ENCODE results near the gene BDKRB2.
A peak's percentile ranks its signal among the peaks of the same experiment; 100 is the strongest.

The BDKRB2 gene

GRCh38 chr14:96250485-96250884 lies 45.8 kb downstream of the BDKRB2 start:
- no peaks in the 10 kb centered on the region for H3K36me3 ChIP-seq (ENCODE audit: control insufficient read depth in 1 of 2, insufficient read depth in 2 of 2, low read length in 2 of 2)
- no peaks in the 10 kb centered on the region for H3K9me3 ChIP-seq (ENCODE audit: control insufficient read depth in 1 of 2, low read length in 2 of 2)
- no peak overlapping the region for H3K27ac ChIP-seq (ENCODE audit: low read depth, low read length)
- H3K27me3 ChIP-seq (ENCODE audit: control insufficient read depth in 1 of 2, insufficient read depth in 2 of 2, low read length in 2 of 2): no peaks in the 10 kb centered on the region
- H3K9ac ChIP-seq (ENCODE audit: low read depth in 1 of 2, low read length in 2 of 2): no peak overlapping the region
- no peak overlapping the region for H3K4me3 ChIP-seq (ENCODE audit: low read depth in 1 of 2, low read length in 2 of 2)
- peaks cover 0 to 7% of the 10 kb centered on the region in 2 donors for H3K4me1 ChIP-seq (ENCODE audit: control insufficient read depth in 1 of 2, insufficient read depth in 2 of 2, low read length in 2 of 2)

- Histone ChIP-seq H3K4me1 (ENCODE audit: control insufficient read depth in 1 of 2, insufficient read depth in 2 of 2, low read length in 2 of 2) (peaks cover 0 to 7% of the 10 kb centered on the region in 2 donors), H3K27ac (ENCODE audit: low read depth, low read length) (no peak overlapping the region)
Observed at GRCh38 chr14:96251656-96252155, 47.1 kb downstream of the BDKRB2 start.

DNA sequence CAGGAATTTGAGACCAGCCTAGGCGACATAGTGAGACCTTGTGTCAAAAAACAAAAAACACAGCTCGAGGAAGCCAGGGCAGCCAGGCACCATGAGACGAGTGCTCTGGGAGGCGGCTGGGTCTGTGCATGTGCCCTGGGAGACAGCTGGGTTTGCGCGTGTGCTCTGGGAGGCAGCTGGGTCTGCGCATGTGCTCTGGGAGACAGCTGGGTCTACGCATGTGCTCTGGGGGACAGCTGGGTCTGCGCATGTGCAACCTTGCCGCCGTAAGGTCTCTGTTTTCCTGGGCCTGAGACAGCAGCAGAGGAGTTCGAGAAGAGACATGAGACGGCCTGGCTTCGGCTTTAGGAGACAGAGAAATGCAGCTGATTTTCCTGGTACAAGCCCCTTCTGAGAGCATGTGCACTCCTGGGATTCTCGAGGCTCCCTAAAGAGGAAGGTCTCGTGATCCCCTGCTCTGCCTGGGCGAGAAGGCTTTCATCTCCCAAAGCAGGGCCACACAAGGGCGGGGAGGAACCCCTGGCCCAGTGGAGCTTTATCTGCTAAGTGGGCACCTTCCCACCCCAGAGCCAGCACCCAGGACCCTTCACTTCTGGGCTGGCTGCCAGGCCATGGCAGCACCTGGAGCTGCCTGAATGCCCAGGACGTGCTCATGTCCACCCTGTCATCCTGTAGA lies 47.8 kb downstream of the BDKRB2 start:
- H3K27me3 ChIP-seq (ENCODE audit: control insufficient read depth in 1 of 2, insufficient read depth in 2 of 2, low read length in 2 of 2): no peaks in the 10 kb centered on the region
- H3K36me3 ChIP-seq (ENCODE audit: control insufficient read depth in 1 of 2, insufficient read depth in 2 of 2, low read length in 2 of 2): no peaks in the 10 kb centered on the region
- no peak overlapping the region for H3K4me3 ChIP-seq (ENCODE audit: low read depth in 1 of 2, low read length in 2 of 2)
- peaks cover 0 to 7% of the 10 kb centered on the region in 2 donors for H3K4me1 ChIP-seq (ENCODE audit: control insufficient read depth in 1 of 2, insufficient read depth in 2 of 2, low read length in 2 of 2)
- H3K9ac ChIP-seq (ENCODE audit: low read depth in 1 of 2, low read length in 2 of 2): no peak overlapping the region
- no peak overlapping the region for H3K27ac ChIP-seq (ENCODE audit: low read depth, low read length)
- H3K9me3 ChIP-seq (ENCODE audit: control insufficient read depth in 1 of 2, low read length in 2 of 2): no peaks in the 10 kb centered on the region

More at GRCh38 chr14:96251656-96252155, 47.1 kb downstream of the BDKRB2 start:
- Histone ChIP-seq H3K9ac (ENCODE audit: low read depth in 1 of 2, low read length in 2 of 2) (no peak overlapping the region), H3K9me3 (ENCODE audit: control insufficient read depth in 1 of 2, low read length in 2 of 2) (no peaks in the 10 kb centered on the region), H3K27me3 (ENCODE audit: control insufficient read depth in 1 of 2, insufficient read depth in 2 of 2, low read length in 2 of 2) (no peaks in the 10 kb centered on the region), H3K4me3 (ENCODE audit: low read depth in 1 of 2, low read length in 2 of 2) (no peak overlapping the region), H3K36me3 (ENCODE audit: control insufficient read depth in 1 of 2, insufficient read depth in 2 of 2, low read length in 2 of 2) (no peaks in the 10 kb centered on the region)

DNA sequence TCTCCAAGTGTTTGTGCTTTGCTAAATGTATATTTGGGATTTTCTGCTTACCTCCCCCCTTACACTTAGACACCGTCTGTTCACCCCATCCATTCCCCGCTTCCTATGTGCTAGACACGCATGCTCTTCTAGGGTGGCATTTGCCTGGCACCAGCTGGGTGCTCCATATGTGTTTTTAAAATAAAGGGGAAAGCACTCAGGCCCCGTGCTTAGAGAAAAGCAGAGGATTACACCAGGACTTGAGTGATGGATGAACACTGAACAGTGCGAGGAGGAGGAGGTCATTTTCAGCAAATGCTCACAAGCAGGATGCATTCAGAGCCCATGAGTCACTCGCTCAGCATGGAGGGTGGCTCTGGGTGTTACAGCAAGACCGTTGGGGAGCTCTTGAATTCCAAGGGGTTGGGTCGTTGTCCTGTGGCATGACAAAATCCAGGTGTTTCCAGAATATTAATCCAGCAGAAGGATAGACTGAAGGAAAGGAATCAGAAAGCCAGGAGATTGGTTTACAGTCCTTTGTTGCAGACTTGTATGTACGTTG lies 48.4 kb downstream of the BDKRB2 start:
- Histone ChIP-seq H3K9me3 (ENCODE audit: control insufficient read depth in 1 of 2, low read length in 2 of 2) (no peaks in the 10 kb centered on the region), H3K4me3 (ENCODE audit: low read depth in 1 of 2, low read length in 2 of 2) (no peak overlapping the region), H3K36me3 (ENCODE audit: control insufficient read depth in 1 of 2, insufficient read depth in 2 of 2, low read length in 2 of 2) (no peaks in the 10 kb centered on the region), H3K9ac (ENCODE audit: low read depth in 1 of 2, low read length in 2 of 2) (no peak overlapping the region), H3K4me1 (ENCODE audit: control insufficient read depth in 1 of 2, insufficient read depth in 2 of 2, low read length in 2 of 2) (peaks cover 0 to 7% of the 10 kb centered on the region in 2 donors), H3K27me3 (ENCODE audit: control insufficient read depth in 1 of 2, insufficient read depth in 2 of 2, low read length in 2 of 2) (no peaks in the 10 kb centered on the region), H3K27ac (ENCODE audit: low read depth, low read length) (no peak overlapping the region)

- Histone ChIP-seq H3K4me1 (ENCODE audit: control insufficient read depth in 1 of 2, insufficient read depth in 2 of 2, low read length in 2 of 2) (peaks cover 0 to 7% of the 10 kb centered on the region in 2 donors), H3K9me3 (ENCODE audit: control insufficient read depth in 1 of 2, low read length in 2 of 2) (no peaks in the 10 kb centered on the region)
Observed at GRCh38 chr14:96254687-96255086, 50.0 kb downstream of the BDKRB2 start.

DNA sequence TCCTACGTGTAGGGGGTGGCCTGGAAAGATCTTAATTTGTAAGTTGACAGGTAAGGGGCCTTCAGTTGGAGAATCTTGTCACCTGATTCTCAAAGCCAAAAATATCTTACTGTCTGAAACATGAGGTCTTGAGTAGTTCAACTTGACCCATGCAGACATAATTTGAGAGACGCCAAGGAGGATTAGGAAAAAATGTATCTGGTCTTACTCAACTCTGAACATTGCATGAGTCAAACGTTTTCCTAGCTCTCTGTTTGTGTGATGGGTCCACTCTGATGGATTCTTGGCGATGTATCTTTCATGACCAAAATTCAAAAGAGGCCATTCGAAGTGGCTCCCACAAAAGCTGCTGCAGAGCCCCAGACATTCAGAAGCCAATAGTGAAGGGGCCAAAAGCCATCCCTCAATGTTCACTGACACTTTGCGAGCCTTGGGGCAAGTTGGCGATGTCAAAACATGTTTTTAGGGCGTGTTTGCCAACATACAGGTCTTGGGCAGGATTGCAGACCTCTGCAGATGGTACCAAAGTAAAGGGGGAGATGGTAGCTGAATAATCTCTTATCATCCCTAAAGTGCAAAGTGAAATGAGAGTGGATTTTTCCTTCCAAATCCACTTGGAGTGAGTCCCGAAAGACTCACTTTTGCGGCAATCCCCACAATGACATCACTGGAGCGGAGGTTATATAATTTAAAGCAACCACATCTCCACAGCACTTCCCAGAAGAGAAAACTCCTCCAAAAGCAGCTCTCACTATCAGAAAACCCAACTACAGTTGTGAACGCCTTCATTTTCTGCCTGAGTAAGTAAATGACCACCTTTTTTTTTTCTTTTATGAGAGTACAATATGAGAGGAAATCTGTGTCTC lies 51.1 kb downstream of the BDKRB2 start, which contains the start of gene BDKRB1:
Gene BDKRB1 (plus strand): TSS at position 710 of the 866 bp plus-strand sequence. CDS start 7,473 bp downstream, outside the sequence.
- H3K36me3 ChIP-seq (ENCODE audit: control insufficient read depth in 1 of 2, insufficient read depth in 2 of 2, low read length in 2 of 2): no peaks in the 10 kb centered on the region
- H3K4me1 ChIP-seq (ENCODE audit: control insufficient read depth in 1 of 2, insufficient read depth in 2 of 2, low read length in 2 of 2): peaks cover 0 to 7% of the 10 kb centered on the region in 2 donors
- H3K9ac ChIP-seq (ENCODE audit: low read depth in 1 of 2, low read length in 2 of 2): no peak within 1 kb of the TSS
- no peaks in the 10 kb centered on the region for H3K27me3 ChIP-seq (ENCODE audit: control insufficient read depth in 1 of 2, insufficient read depth in 2 of 2, low read length in 2 of 2)
- no peaks in the 10 kb centered on the region for H3K9me3 ChIP-seq (ENCODE audit: control insufficient read depth in 1 of 2, low read length in 2 of 2)
- peak within 1 kb of the TSS; percentile 10 for H3K27ac ChIP-seq (ENCODE audit: low read depth, low read length)
- H3K4me3 ChIP-seq (ENCODE audit: low read depth in 1 of 2, low read length in 2 of 2): no peak within 1 kb of the TSS

More at GRCh38 chr14:96254687-96255086, 50.0 kb downstream of the BDKRB2 start:
- no peak overlapping the region for H3K9ac ChIP-seq (ENCODE audit: low read depth in 1 of 2, low read length in 2 of 2)
- H3K4me3 ChIP-seq (ENCODE audit: low read depth in 1 of 2, low read length in 2 of 2): no peak overlapping the region
- H3K27ac ChIP-seq (ENCODE audit: low read depth, low read length): no peak overlapping the region
- H3K27me3 ChIP-seq (ENCODE audit: control insufficient read depth in 1 of 2, insufficient read depth in 2 of 2, low read length in 2 of 2): no peaks in the 10 kb centered on the region
- no peaks in the 10 kb centered on the region for H3K36me3 ChIP-seq (ENCODE audit: control insufficient read depth in 1 of 2, insufficient read depth in 2 of 2, low read length in 2 of 2)

DNA sequence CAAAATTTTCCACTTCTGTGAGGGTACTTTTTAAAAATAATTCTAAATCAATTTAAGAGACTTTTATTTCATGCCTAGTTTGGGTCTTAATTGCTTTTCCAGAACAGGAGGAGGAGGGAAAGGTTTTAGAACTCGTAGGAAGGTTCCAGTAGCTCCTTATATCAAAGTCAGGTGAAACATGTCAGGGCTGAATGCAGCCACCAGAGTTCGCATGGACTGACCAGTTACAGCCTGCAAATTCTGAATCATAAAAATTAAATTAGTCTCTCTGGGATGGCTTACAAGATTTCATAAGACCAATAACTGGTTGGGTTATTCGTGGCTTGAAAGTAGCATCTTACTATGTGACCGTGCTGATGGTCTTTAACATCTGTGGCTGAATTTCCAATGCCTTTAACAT lies 51.8 kb downstream of the BDKRB2 start:
- Histone ChIP-seq H3K4me3 (ENCODE audit: low read depth in 1 of 2, low read length in 2 of 2) (no peak overlapping the region), H3K27ac (ENCODE audit: low read depth, low read length) (no peak overlapping the region), H3K9me3 (ENCODE audit: control insufficient read depth in 1 of 2, low read length in 2 of 2) (no peaks in the 10 kb centered on the region), H3K36me3 (ENCODE audit: control insufficient read depth in 1 of 2, insufficient read depth in 2 of 2, low read length in 2 of 2) (no peaks in the 10 kb centered on the region), H3K27me3 (ENCODE audit: control insufficient read depth in 1 of 2, insufficient read depth in 2 of 2, low read length in 2 of 2) (no peaks in the 10 kb centered on the region), H3K4me1 (ENCODE audit: control insufficient read depth in 1 of 2, insufficient read depth in 2 of 2, low read length in 2 of 2) (peaks cover 0 to 12% of the 10 kb centered on the region in 2 donors), H3K9ac (ENCODE audit: low read depth in 1 of 2, low read length in 2 of 2) (no peak overlapping the region)

DNA sequence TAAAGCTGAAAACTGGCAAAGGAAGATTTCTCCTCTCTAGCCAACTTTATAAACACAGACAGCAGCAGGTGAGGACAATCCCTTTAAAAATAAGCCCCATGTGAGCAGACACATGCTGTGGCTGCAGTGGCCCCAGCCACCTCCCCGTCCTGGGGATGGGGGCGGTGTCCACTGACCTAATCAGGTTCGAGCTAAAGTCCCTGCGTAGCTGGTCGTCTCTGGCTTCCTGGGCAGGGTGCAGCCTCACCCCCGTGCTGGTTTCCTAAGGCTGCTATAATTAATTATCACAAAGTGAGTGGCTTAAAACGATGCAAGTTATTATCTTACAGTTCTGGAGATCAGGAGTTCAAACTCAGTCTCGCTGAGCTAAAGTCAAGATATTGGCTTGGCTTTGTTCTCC lies 52.4 kb downstream of the BDKRB2 start:
- Histone ChIP-seq H3K36me3 (ENCODE audit: control insufficient read depth in 1 of 2, insufficient read depth in 2 of 2, low read length in 2 of 2) (no peaks in the 10 kb centered on the region), H3K4me1 (ENCODE audit: control insufficient read depth in 1 of 2, insufficient read depth in 2 of 2, low read length in 2 of 2) (peaks cover 5 to 18% of the 10 kb centered on the region in 2 donors)

GRCh38 chr14:96257900-96258299 lies 53.3 kb downstream of the BDKRB2 start:
- Histone ChIP-seq H3K9me3 (ENCODE audit: control insufficient read depth in 1 of 2, low read length in 2 of 2) (no peaks in the 10 kb centered on the region), H3K9ac (ENCODE audit: low read depth in 1 of 2, low read length in 2 of 2) (no peak overlapping the region), H3K4me3 (ENCODE audit: low read depth in 1 of 2, low read length in 2 of 2) (no peak overlapping the region), H3K4me1 (ENCODE audit: control insufficient read depth in 1 of 2, insufficient read depth in 2 of 2, low read length in 2 of 2) (peaks cover 6 to 21% of the 10 kb centered on the region in 2 donors), H3K27ac (ENCODE audit: low read depth, low read length) (no peak overlapping the region), H3K36me3 (ENCODE audit: control insufficient read depth in 1 of 2, insufficient read depth in 2 of 2, low read length in 2 of 2) (no peaks in the 10 kb centered on the region), H3K27me3 (ENCODE audit: control insufficient read depth in 1 of 2, insufficient read depth in 2 of 2, low read length in 2 of 2) (no peaks in the 10 kb centered on the region)

More for the DNA sequence above, 52.4 kb downstream of the BDKRB2 start:
- no peak overlapping the region for H3K4me3 ChIP-seq (ENCODE audit: low read depth in 1 of 2, low read length in 2 of 2)
- H3K9me3 ChIP-seq (ENCODE audit: control insufficient read depth in 1 of 2, low read length in 2 of 2): no peaks in the 10 kb centered on the region
- no peak overlapping the region for H3K27ac ChIP-seq (ENCODE audit: low read depth, low read length)
- no peak overlapping the region for H3K9ac ChIP-seq (ENCODE audit: low read depth in 1 of 2, low read length in 2 of 2)
- no peaks in the 10 kb centered on the region for H3K27me3 ChIP-seq (ENCODE audit: control insufficient read depth in 1 of 2, insufficient read depth in 2 of 2, low read length in 2 of 2)

All from duodenal mucosa (tissue), 2 donors.